ENCODE results near the gene ARHGAP31.

GRCh38 chr3:119333773-119334509, 39.8 kb downstream of the ARHGAP31 start:
- TF ChIP-seq CTCF (IDR thresholded peaks at IDR 0.05) (no peak), POLR2AphosphoS5 (IDR thresholded peaks at IDR 0.05) (no peak), POLR2A (IDR thresholded peaks at IDR 0.05) (no peak)

All from stomach (tissue), 4 donors.